Measurements from ENCODE around the gene CD244.

DNA sequence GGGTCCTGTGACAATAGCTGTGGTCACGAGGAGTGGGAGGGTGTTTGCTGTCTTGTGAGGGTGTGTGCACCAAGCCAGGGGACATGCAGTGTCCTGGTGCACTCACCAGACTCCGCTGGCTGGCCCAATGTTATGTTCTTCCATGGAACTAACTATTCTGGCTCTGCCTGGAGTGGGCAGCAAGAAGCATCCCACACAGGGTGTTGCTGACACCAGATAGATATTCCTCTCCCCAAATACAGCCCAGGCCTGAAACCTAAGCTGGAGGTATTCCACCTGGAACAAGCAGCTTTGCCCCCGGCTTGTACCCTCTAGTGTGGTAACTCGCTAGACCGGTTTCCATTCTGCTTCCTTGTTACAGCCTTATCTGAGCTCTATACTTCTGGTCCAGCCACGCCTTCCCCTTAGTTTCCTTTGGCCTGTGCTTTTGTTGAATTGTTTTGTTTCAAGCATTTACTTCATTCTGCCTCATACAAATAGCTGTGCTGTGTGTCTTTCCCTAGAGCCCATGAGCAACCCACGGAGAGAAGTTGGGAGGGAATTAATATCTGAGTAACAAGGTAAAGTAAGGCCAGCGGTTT is 81.4 kb downstream of the CD244 start:
- TF ChIP-seq, protein P1, sequence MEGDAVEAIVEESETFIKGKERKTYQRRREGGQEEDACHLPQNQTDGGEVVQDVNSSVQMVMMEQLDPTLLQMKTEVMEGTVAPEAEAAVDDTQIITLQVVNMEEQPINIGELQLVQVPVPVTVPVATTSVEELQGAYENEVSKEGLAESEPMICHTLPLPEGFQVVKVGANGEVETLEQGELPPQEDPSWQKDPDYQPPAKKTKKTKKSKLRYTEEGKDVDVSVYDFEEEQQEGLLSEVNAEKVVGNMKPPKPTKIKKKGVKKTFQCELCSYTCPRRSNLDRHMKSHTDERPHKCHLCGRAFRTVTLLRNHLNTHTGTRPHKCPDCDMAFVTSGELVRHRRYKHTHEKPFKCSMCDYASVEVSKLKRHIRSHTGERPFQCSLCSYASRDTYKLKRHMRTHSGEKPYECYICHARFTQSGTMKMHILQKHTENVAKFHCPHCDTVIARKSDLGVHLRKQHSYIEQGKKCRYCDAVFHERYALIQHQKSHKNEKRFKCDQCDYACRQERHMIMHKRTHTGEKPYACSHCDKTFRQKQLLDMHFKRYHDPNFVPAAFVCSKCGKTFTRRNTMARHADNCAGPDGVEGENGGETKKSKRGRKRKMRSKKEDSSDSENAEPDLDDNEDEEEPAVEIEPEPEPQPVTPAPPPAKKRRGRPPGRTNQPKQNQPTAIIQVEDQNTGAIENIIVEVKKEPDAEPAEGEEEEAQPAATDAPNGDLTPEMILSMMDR (IDR thresholded peaks at IDR 0.05 in 8 of 11, conservative IDR thresholded peaks at IDR 0.05 in 3 of 11) = no peak
- TF ChIP-seq POLR2A (IDR thresholded peaks at IDR 0.05) = no peak
- TF ChIP-seq POLR2AphosphoS5 (IDR thresholded peaks at IDR 0.05) = no peak
